SKM-1 (cell line): ENCODE measurements around the gene MROH7.

ENCODE experiments used
- DNase-seq: peaks from one replicate; lab custom pipeline; 2025; ENCODE audit not compliant: unreplicated experiment; lab: John Stamatoyannopoulos, UW

Gene MROH7

GRCh38 chr1:54694771-54695170 is 53.2 kb downstream of the MROH7 start:
- DNase-seq: no peak

GRCh38 chr1:54695221-54695620 is 53.6 kb downstream of the MROH7 start:
- DNase-seq: no peak

- DNase-seq: no peak
Observed at GRCh38 chr1:54695764-54696163, 54.2 kb downstream of the MROH7 start.

- DNase-seq: no peak
Observed at GRCh38 chr1:54696262-54696661, 54.7 kb downstream of the MROH7 start.

GRCh38 chr1:54697896-54698295 is 56.3 kb downstream of the MROH7 start:
- no peak for DNase-seq

GRCh38 chr1:54698346-54698745 is 56.8 kb downstream of the MROH7 start:
- no peak for DNase-seq

- no peak for DNase-seq
Observed at GRCh38 chr1:54699936-54700525, 58.4 kb downstream of the MROH7 start.

GRCh38 chr1:54701066-54701465 is 59.5 kb downstream of the MROH7 start:
- no peak for DNase-seq

GRCh38 chr1:54701996-54702395 is 60.4 kb downstream of the MROH7 start:
- no peak for DNase-seq

- DNase-seq: no peak
Observed at GRCh38 chr1:54703471-54703870, 61.9 kb downstream of the MROH7 start.

GRCh38 chr1:54705153-54705552 is 63.6 kb downstream of the MROH7 start:
- no peak for DNase-seq

GRCh38 chr1:54706419-54706818 is 64.8 kb downstream of the MROH7 start:
- DNase-seq: no peak

- no peak for DNase-seq
Observed at GRCh38 chr1:54708385-54708784, 66.8 kb downstream of the MROH7 start.

- DNase-seq: no peak
Observed at GRCh38 chr1:54709547-54710292, 68.1 kb downstream of the MROH7 start.

- DNase-seq: no peak
Observed at GRCh38 chr1:54710434-54710833, 68.8 kb downstream of the MROH7 start.

GRCh38 chr1:54710841-54711240 is 69.3 kb downstream of the MROH7 start:
- no peak for DNase-seq

GRCh38 chr1:54711536-54711935 is 70.0 kb downstream of the MROH7 start:
- DNase-seq: no peak

GRCh38 chr1:54714881-54715492 is 73.4 kb downstream of the MROH7 start:
- no peak for DNase-seq

GRCh38 chr1:54715493-54716298 is 74.1 kb downstream of the MROH7 start, which contains the start of gene TTC4:
TSS of gene TTC4 (plus strand) at chr1:54715861. CDS start at chr1:54715909, 48 bp downstream.
- DNase-seq: peak; percentile 50

- DNase-seq: no peak
Observed at GRCh38 chr1:54716299-54717047, 74.9 kb downstream of the MROH7 start.

- DNase-seq: no peak
Observed at GRCh38 chr1:54721719-54722118, 80.1 kb downstream of the MROH7 start.
